NCI-H748 (cell line): Measurements from ENCODE around the gene SNAPIN.

ENCODE experiments used
- DNase-seq: peaks from one replicate; lab custom pipeline; 2025; ENCODE audit not compliant: unreplicated experiment; lab: John Stamatoyannopoulos, UW

SNAPIN gene

GRCh38 chr1:153705484-153705883 lies 47.0 kb downstream of the SNAPIN start:
- no peak for DNase-seq

DNA sequence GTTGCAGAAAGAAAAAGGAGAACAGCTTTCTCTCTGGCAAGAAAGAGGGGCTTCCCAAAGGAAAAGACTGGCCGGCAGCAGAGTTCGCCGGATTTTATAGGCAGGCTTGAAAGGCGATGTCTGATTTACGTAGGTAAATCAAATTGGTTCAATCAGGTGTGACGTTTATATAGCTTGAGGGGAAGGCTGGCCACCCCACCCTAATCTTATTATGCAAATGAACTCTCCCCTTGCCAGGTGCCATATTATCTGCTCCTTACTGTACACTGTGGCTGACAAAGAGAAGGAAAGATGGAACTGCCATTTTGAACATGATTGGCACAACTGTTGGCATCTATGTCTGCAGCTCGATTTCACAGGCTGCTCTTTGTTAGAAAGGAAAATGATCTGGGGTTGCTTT lies 52.5 kb downstream of the SNAPIN start:
- DNase-seq: peak; percentile 15
